ENCODE data around the gene JAG1.

DNA sequence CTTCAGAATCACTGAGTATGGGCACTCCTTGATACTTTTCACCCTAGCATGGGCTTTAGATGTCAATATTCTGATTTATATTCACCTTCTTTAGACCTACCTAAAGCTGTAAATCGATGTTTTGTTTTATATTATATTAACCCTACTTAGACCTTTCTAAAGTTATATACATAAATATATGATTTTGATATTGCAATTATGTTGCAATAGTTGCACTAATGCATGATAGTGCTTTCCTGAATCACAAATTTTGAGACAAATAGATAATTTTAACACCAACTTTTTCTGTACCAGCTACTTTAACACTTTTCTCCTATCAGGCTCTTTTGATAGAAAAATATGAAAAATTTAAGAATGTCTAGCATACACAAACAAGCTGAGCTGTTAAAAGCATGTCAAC lies 34.0 kb upstream of the JAG1 start:
- TF ChIP-seq, protein P1, sequence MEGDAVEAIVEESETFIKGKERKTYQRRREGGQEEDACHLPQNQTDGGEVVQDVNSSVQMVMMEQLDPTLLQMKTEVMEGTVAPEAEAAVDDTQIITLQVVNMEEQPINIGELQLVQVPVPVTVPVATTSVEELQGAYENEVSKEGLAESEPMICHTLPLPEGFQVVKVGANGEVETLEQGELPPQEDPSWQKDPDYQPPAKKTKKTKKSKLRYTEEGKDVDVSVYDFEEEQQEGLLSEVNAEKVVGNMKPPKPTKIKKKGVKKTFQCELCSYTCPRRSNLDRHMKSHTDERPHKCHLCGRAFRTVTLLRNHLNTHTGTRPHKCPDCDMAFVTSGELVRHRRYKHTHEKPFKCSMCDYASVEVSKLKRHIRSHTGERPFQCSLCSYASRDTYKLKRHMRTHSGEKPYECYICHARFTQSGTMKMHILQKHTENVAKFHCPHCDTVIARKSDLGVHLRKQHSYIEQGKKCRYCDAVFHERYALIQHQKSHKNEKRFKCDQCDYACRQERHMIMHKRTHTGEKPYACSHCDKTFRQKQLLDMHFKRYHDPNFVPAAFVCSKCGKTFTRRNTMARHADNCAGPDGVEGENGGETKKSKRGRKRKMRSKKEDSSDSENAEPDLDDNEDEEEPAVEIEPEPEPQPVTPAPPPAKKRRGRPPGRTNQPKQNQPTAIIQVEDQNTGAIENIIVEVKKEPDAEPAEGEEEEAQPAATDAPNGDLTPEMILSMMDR (IDR thresholded peaks at IDR 0.05) = no peak
- no peak for TF ChIP-seq POLR2A (IDR thresholded peaks at IDR 0.05)

All from testis (tissue), 2 donors.